K562 (cell line): ENCODE data around the gene DUSP28. TPM values are rescaled to one million over a fixed set of nuclear protein-coding genes. Genes with fewer than 3 reads are reported as not detected.

Experiments used
- ATAC-seq: fragments of 200-7000 bp; cut with Tn5 transposase; 3 replicates; pipeline ENCODE4 v1.9.1; 2020; ENCODE audit warnings: moderate library complexity
- BruUV-seq: library from RNA; stranded (reverse); fragments of 400-500 nt; replicated peaks from 2 replicates; lab custom pipeline; 2021; lab: Mats Ljungman, UMichigan
- CTCF ChIA-PET: fragments of 300-600 bp; formaldehyde crosslinking; extraction: SDS; loops from one replicate; lab custom pipeline; 2021; ENCODE audit warnings: low intra/inter-chr PET ratio; lab: Yijun Ruan, JAX
- POLR2A ChIA-PET: fragments of 300-600, 350-650 bp; sonication (Branson Sonifier 250); formaldehyde crosslinking; extraction: SDS; loops from one replicate; lab custom pipeline; 2021; ENCODE audit warnings: antibody characterized with exemption, inconsistent platforms; lab: Yijun Ruan, JAX
- DNase-seq, 4 experiments: peaks; one replicate each; pipeline versions ENCODE4 v3.0.0 to v3.0.0-alpha.2; 2011 to 2018; ENCODE audit warnings: low spot score in 3 of 4, mixed read lengths in 3 of 4; ENCODE audit errors: extremely low read depth in 1 of 4
- FAIRE-seq: peaks from 2 replicates; lab custom pipeline; 2011; peaks lifted over from hg19 to GRCh38; lab: Jason Lieb, UNC
- H2AFZ ChIP-seq: 2 replicates; pipeline ENCODE4 v1.6.0; 2011; ENCODE audit warnings: low read depth, low read length, control low read depth, inconsistent platforms
- H3K27ac ChIP-seq: fragments of 200-600 bp; 3 replicates; pipeline ENCODE4 v1.8.0; 2011; ENCODE audit warnings: low read depth, mild to moderate bottlenecking, control low read depth, inconsistent platforms, low read length, moderate library complexity, mixed read lengths; ENCODE audit errors: extremely low read depth
- H3K27me3 ChIP-seq, 2 experiments: fragments of 300-600 bp in 1 of 2; 2 replicates in 1 of 2; 3 replicates in 1 of 2; pipeline versions ENCODE4 v1.6.0 to v1.8.0; 2011; ENCODE audit warnings: inconsistent platforms in 2 of 2, low read length in 2 of 2, mild to moderate bottlenecking in 1 of 2, mixed read lengths in 1 of 2, moderate library complexity in 1 of 2; ENCODE audit not compliant: control insufficient read depth in 2 of 2, insufficient read depth in 2 of 2
- H3K36me3 ChIP-seq: fragments of 300-600 bp; 3 replicates; pipeline ENCODE4 v1.8.0; 2011; ENCODE audit warnings: mild to moderate bottlenecking, low read length, inconsistent platforms; ENCODE audit not compliant: control insufficient read depth, insufficient read depth
- H3K4me1 ChIP-seq, 2 experiments: fragments of 200-600 bp in 1 of 2; replicated peaks in 1 of 2; 2 replicates in 1 of 2; 3 replicates in 1 of 2; pipeline versions ENCODE4 v1.5.1 to v1.8.0; 2011; ENCODE audit warnings: inconsistent platforms in 2 of 2, low read length in 2 of 2, mild to moderate bottlenecking in 1 of 2, mixed read lengths in 1 of 2, moderate library complexity in 1 of 2; ENCODE audit not compliant: control insufficient read depth in 2 of 2, insufficient read depth in 2 of 2
- H3K4me2 ChIP-seq: 2 replicates; pipeline ENCODE4 v1.6.1; 2011; ENCODE audit warnings: low read length, control low read depth, inconsistent platforms, mixed read lengths; ENCODE audit not compliant: insufficient read depth
- H3K4me3 ChIP-seq: fragments of 200-600 bp; sonication (generic), shearing (Covaris generic); 2 replicates; pipeline ENCODE4 v1.5.1; 2016; ENCODE audit warnings: control low read depth, inconsistent platforms
- H3K79me2 ChIP-seq: fragments of 200-600 bp; 3 replicates; pipeline ENCODE4 v1.8.0; 2011; ENCODE audit warnings: low read length, inconsistent platforms; ENCODE audit not compliant: control insufficient read depth, insufficient read depth
- H3K9ac ChIP-seq, 2 experiments: 2 replicates each; pipeline versions ENCODE4 v1.6.0 to v1.6.1; 2011; ENCODE audit warnings: low read depth in 2 of 2, low read length in 2 of 2, control low read depth in 1 of 2, inconsistent platforms in 1 of 2, mild to moderate bottlenecking in 1 of 2, mixed read lengths in 1 of 2; ENCODE audit not compliant: insufficient read depth in 1 of 2
- H3K9me1 ChIP-seq: one replicate; pipeline ENCODE4 v1.6.0; 2011; ENCODE audit warnings: inconsistent platforms, mild to moderate bottlenecking, low read length, moderate library complexity; ENCODE audit not compliant: control insufficient read depth, insufficient read depth
- H3K9me3 ChIP-seq: replicated peaks from 2 replicates; pipeline ENCODE4 v1.5.1; 2011; ENCODE audit warnings: low read depth, low read length, inconsistent platforms; ENCODE audit not compliant: control insufficient read depth, insufficient read depth
- H4K20me1 ChIP-seq: replicated peaks from 2 replicates; pipeline ENCODE4 v1.6.1; 2011; ENCODE audit warnings: low read length, inconsistent platforms, mixed read lengths; ENCODE audit not compliant: control insufficient read depth, insufficient read depth
- CTCFL ChIP-seq: IDR thresholded peaks from 2 replicates; pipeline ENCODE4 v1.6.1; 2011; ENCODE audit warnings: borderline replicate concordance, low read depth, mild to moderate bottlenecking, moderate library complexity, low read length; ENCODE audit not compliant: insufficient read depth, poor library complexity, severe bottlenecking
- E2F4 ChIP-seq: sonication (generic); formaldehyde crosslinking; IDR thresholded peaks from 2 replicates; pipeline ENCODE4 v1.8.0; 2022; ENCODE audit warnings: mild to moderate bottlenecking, low read depth, missing genetic modification reagents
- HDAC1 ChIP-seq, 2 experiments: fragments of 450-650 bp; IDR thresholded peaks; 2 replicates each; pipeline ENCODE4 v1.6.1; 2016 to 2017; ENCODE audit warnings: inconsistent platforms in 1 of 2, mild to moderate bottlenecking in 1 of 2, moderate library complexity in 1 of 2
- KAT7 ChIP-seq: sonication (generic); formaldehyde crosslinking; IDR thresholded peaks from 2 replicates; pipeline ENCODE4 v1.8.0; 2022; ENCODE audit warnings: missing genetic modification reagents, mild to moderate bottlenecking, borderline replicate concordance
- KLF10 ChIP-seq: fragments of 250-450 bp; sonication (Bioruptor Pico); IDR thresholded peaks from 2 replicates; pipeline ENCODE4 v1.6.1; 2021; ENCODE audit warnings: matching md5 sums
- PHB2 ChIP-seq: fragments of 450-650 bp; IDR thresholded peaks from 2 replicates; pipeline ENCODE4 v1.6.1; 2017; ENCODE audit warnings: low read depth
- RBM14 ChIP-seq: fragments of 200-400 bp; formaldehyde crosslinking; IDR thresholded peaks from 2 replicates; pipeline ENCODE4 v1.6.1; 2018; ENCODE audit warnings: low read depth, mild to moderate bottlenecking, low read length, moderate library complexity, borderline replicate concordance; ENCODE audit not compliant: insufficient read depth
- SNIP1 ChIP-seq: fragments of 450-650 bp; IDR thresholded peaks from 2 replicates; pipeline ENCODE4 v1.7.1; 2017; ENCODE audit warnings: low read depth, mild to moderate bottlenecking
- ZBTB7A ChIP-seq: IDR thresholded peaks from 2 replicates; pipeline ENCODE4 v1.6.1; 2011; ENCODE audit warnings: low read depth, mild to moderate bottlenecking, low read length, moderate library complexity, borderline replicate concordance; ENCODE audit not compliant: control insufficient read depth
- ZNF445 ChIP-seq: fragments of 250-450 bp; sonication (Bioruptor Pico); IDR thresholded peaks from 2 replicates; pipeline ENCODE4 v1.4.0; 2020; ENCODE audit warnings: low read depth, mild to moderate bottlenecking, moderate library complexity
- ZNF609 ChIP-seq: sonication (generic); formaldehyde crosslinking; IDR thresholded peaks from 2 replicates; pipeline ENCODE4 v1.8.1; 2023; ENCODE audit warnings: missing genetic modification reagents, mild to moderate bottlenecking, borderline replicate concordance
- ZNF699 ChIP-seq: fragments of 250-450 bp; sonication (Bioruptor Pico); IDR thresholded peaks from 2 replicates; pipeline ENCODE4 v1.8.0; 2021; ENCODE audit warnings: mild to moderate bottlenecking, moderate library complexity; ENCODE audit not compliant: insufficient replicate concordance
- WGBS: fragments of 100-300 bp; shearing (Covaris generic); methylation state at CpG from one replicate; pipeline ENCODE4 v1.1.6; 2016; ENCODE audit warnings: low coverage, mixed read lengths; ENCODE audit not compliant: insufficient coverage; ENCODE audit errors: missing lambda C conversion rate; 5-methylcytosine and 5-hydroxymethylcytosine counted together
- in situ Hi-C: fragments of 300-500 bp; cut with MboI; formaldehyde crosslinking; loops from 4 replicates; pipeline ENCODE4 v1.15.0; 2018; ENCODE audit warnings: inconsistent platforms, mixed read lengths
- intact Hi-C: fragments of 100-400 bp; cut with micrococcal nuclease; formaldehyde crosslinking; loops from 2 replicates; pipeline ENCODE4 v1.14.2; 2022
- polyA plus RNA-seq, 8 experiments: library from polyadenylated mRNA; depleted of rRNA in 4 of 8; stranded (reverse) in 5 of 8; unstranded in 3 of 8; fragments of >200 nt; fragmentation: Nextera tagmentation in 2 of 8; fragmentation: Illumina TruSeq in 1 of 8; extraction: Ambion mirVana in 2 of 8; extraction: Trizol in 1 of 8; gene quantifications; 2 replicates each; pipeline versions ENCODE4 v1.2.1 to v1.2.3, GENCODE V29; 2011 to 2014; ENCODE audit warnings: inconsistent platforms in 1 of 8, missing spikeins in 1 of 8
- total RNA-seq, 7 experiments: library from RNA; depleted of rRNA in 6 of 7; stranded (reverse); fragments of >200 nt in 6 of 7; fragmentation: Illumina TruSeq in 2 of 7; extraction: Trizol in 2 of 7; gene quantifications; 2 replicates each; pipeline versions ENCODE4 v1.2.1 to v1.2.3, GENCODE V29; 2011 to 2021; ENCODE audit warnings: low replicate concordance in 1 of 7

Gene DUSP28
- total and polyA plus RNA-seq, 9 of the 15 experiments (the other 6 are each of a cell fraction or from before 2014, with no cell fraction given), result 2.8 to 8.1 (median 4.2) TPM

GRCh38 chr2:240563951-240564560 is 3.9 kb downstream of the DUSP28 start:
- no peak overlapping the region for H2AFZ ChIP-seq
- 77% methylated on average over 10 of the region's 12 CpGs for WGBS
- ChIA-PET POLR2A (interaction anchor here (4.6 kb wide), 1 partner anchor 23 kb away, joined by 26 read pairs; the partner anchor contains the start of gene CAPN10), CTCF (no interaction called here)
- H3K79me2 ChIP-seq, result peaks cover 75% of the 10 kb centered on the region
- no peak overlapping the region for H3K4me3 ChIP-seq
- intact Hi-C loops (loop anchor here (10.0 kb wide), 1 partner anchor 49 kb away; no protein-coding TSS in a partner anchor), in situ Hi-C loops (no loop called here)
- peaks cover 43 to 70% of the 10 kb centered on the region in 2 experiments for H3K4me1 ChIP-seq
- H3K27ac ChIP-seq, result peak overlapping the region; percentile 98
- H3K4me2 ChIP-seq, result peak overlapping the region; percentile 84; the same call in 1 of the 2 replicates
- FAIRE-seq (no peak), DNase-seq (no peak), ATAC-seq (no peak)
- no peaks in the 10 kb centered on the region for H3K9me1 ChIP-seq
- no peaks in the 10 kb centered on the region for H3K27me3 ChIP-seq
- H3K36me3 ChIP-seq, result peaks cover 23% of the 10 kb centered on the region
- H4K20me1 ChIP-seq, result no peaks in the 10 kb centered on the region
- peak overlapping the region; percentile 85 to 92 for H3K9ac ChIP-seq
- no peaks in the 10 kb centered on the region for H3K9me3 ChIP-seq
- no TSS peak for BruUV-seq
- no peak for TF ChIP-seq KAT7 (CRISPR knock-in tag)
- TF ChIP-seq ZBTB7A, result no peak
- TF ChIP-seq RBM14, result no peak
- TF ChIP-seq HDAC1 (IDR thresholded peaks at IDR 0.05), result no peak
- no peak for TF ChIP-seq SNIP1
- no peak for TF ChIP-seq PHB2
- no peak for TF ChIP-seq ZNF699 (CRISPR knock-in tag)
- no peak for TF ChIP-seq KLF10 (CRISPR knock-in tag)
- no peak for TF ChIP-seq E2F4 (CRISPR knock-in tag)
- no peak for TF ChIP-seq ZNF445 (CRISPR knock-in tag)
- no peak for TF ChIP-seq CTCFL
- no peak for TF ChIP-seq ZNF609 (CRISPR knock-in tag)
